HEK293 (cell line): ENCODE measurements around the gene PTPRO.

Source experiments
- GLI2 ChIP-seq: fragments of 450-650 bp; formaldehyde crosslinking; IDR thresholded peaks from 2 replicates; pipeline ENCODE4; 2017; ENCODE audit warnings: missing biosample characterization, missing genetic modification characterization, low read depth, borderline replicate concordance
- GLI4 ChIP-seq: fragments of 450-650 bp; formaldehyde crosslinking; IDR thresholded peaks from 2 replicates; pipeline ENCODE4 v1.5.1; 2016; ENCODE audit warnings: missing biosample characterization, missing genetic modification characterization
- GLIS1 ChIP-seq: fragments of 450-650 bp; formaldehyde crosslinking; IDR thresholded peaks from 2 replicates; pipeline ENCODE4 v1.5.1; 2016; ENCODE audit warnings: missing biosample characterization, missing genetic modification characterization
- INSM2 ChIP-seq: fragments of 450-650 bp; formaldehyde crosslinking; IDR thresholded peaks from 2 replicates; pipeline ENCODE4 v1.5.1; 2016; ENCODE audit warnings: missing biosample characterization, missing genetic modification characterization
- KLF9 ChIP-seq: fragments of 450-650 bp; formaldehyde crosslinking; IDR thresholded peaks from 2 replicates; pipeline ENCODE4 v1.5.1; 2016; ENCODE audit warnings: missing biosample characterization, missing genetic modification characterization, low read depth
- OVOL3 ChIP-seq: fragments of 450-650 bp; formaldehyde crosslinking; IDR thresholded peaks from 2 replicates; pipeline ENCODE4 v1.5.1; 2016; ENCODE audit warnings: missing biosample characterization, missing genetic modification characterization
- REPIN1 ChIP-seq: fragments of 450-650 bp; formaldehyde crosslinking; IDR thresholded peaks from 2 replicates; pipeline ENCODE4 v1.5.1; 2017; ENCODE audit warnings: missing biosample characterization, missing genetic modification characterization, low read depth
- TRIM28 ChIP-seq: IDR thresholded peaks from 2 replicates; pipeline ENCODE4 v1.6.1; 2011; ENCODE audit warnings: low read length, control low read depth, borderline replicate concordance
- ZBTB1 ChIP-seq: fragments of 450-650 bp; formaldehyde crosslinking; IDR thresholded peaks from 2 replicates; pipeline ENCODE4 v1.5.1; 2016; ENCODE audit warnings: missing biosample characterization, missing genetic modification characterization
- ZBTB20 ChIP-seq: fragments of 450-650 bp; formaldehyde crosslinking; IDR thresholded peaks from 2 replicates; pipeline ENCODE4 v1.5.1; 2016; ENCODE audit warnings: missing biosample characterization, missing genetic modification characterization
- ZBTB26 ChIP-seq: fragments of 450-650 bp; formaldehyde crosslinking; optimal IDR thresholded peaks from 2 replicates; pipeline ENCODE3; 2016; ENCODE audit warnings: missing biosample characterization, mild to moderate bottlenecking, missing genetic modification characterization
- ZBTB7A ChIP-seq: fragments of 450-650 bp; formaldehyde crosslinking; IDR thresholded peaks from 2 replicates; pipeline ENCODE4 v1.5.1; 2016; ENCODE audit warnings: low read depth, missing biosample characterization, missing genetic modification characterization
- ZFP41 ChIP-seq: fragments of 450-650 bp; formaldehyde crosslinking; IDR thresholded peaks from 2 replicates; pipeline ENCODE4 v1.5.1; 2016; ENCODE audit warnings: missing biosample characterization, missing genetic modification characterization, borderline replicate concordance
- ZNF140 ChIP-seq: fragments of 450-650 bp; formaldehyde crosslinking; IDR thresholded peaks from 2 replicates; pipeline ENCODE4 v1.5.1; 2016; ENCODE audit warnings: missing biosample characterization, missing genetic modification characterization
- ZNF18 ChIP-seq: fragments of 450-650 bp; formaldehyde crosslinking; IDR thresholded peaks from 2 replicates; pipeline ENCODE4 v1.5.1; 2016; ENCODE audit warnings: missing biosample characterization, missing genetic modification characterization
- ZNF221 ChIP-seq: fragments of 450-650 bp; formaldehyde crosslinking; IDR thresholded peaks from 2 replicates; pipeline ENCODE4 v1.5.1; 2017; ENCODE audit warnings: missing biosample characterization, missing genetic modification characterization, borderline replicate concordance
- ZNF248 ChIP-seq: fragments of 450-650 bp; formaldehyde crosslinking; IDR thresholded peaks from 2 replicates; pipeline ENCODE4 v1.5.1; 2017; ENCODE audit warnings: missing biosample characterization, missing genetic modification characterization
- ZNF26 ChIP-seq: fragments of 450-650 bp; formaldehyde crosslinking; IDR thresholded peaks from 2 replicates; pipeline ENCODE4 v1.5.1; 2016; ENCODE audit warnings: missing biosample characterization, missing genetic modification characterization
- ZNF324 ChIP-seq: fragments of 450-650 bp; formaldehyde crosslinking; IDR thresholded peaks from 2 replicates; pipeline ENCODE4 v1.5.1; 2016; ENCODE audit warnings: missing biosample characterization, missing genetic modification characterization
- ZNF335 ChIP-seq: fragments of 450-650 bp; formaldehyde crosslinking; conservative IDR thresholded peaks from 2 replicates; pipeline ENCODE4 v1.5.1; 2016; ENCODE audit warnings: missing biosample characterization, missing genetic modification characterization
- ZNF341 ChIP-seq: fragments of 450-650 bp; formaldehyde crosslinking; IDR thresholded peaks from 2 replicates; pipeline ENCODE4; 2016; ENCODE audit warnings: low read depth, missing biosample characterization, missing genetic modification characterization
- ZNF354C ChIP-seq: fragments of 450-650 bp; formaldehyde crosslinking; IDR thresholded peaks from 2 replicates; pipeline ENCODE4 v1.5.1; 2016; ENCODE audit warnings: missing biosample characterization, missing genetic modification characterization, low read depth, borderline replicate concordance
- ZNF398 ChIP-seq: fragments of 450-650 bp; formaldehyde crosslinking; IDR thresholded peaks from 2 replicates; pipeline ENCODE4 v1.5.1; 2017; ENCODE audit warnings: missing biosample characterization, missing genetic modification characterization
- ZNF488 ChIP-seq: fragments of 450-650 bp; formaldehyde crosslinking; IDR thresholded peaks from 2 replicates; pipeline ENCODE4 v1.5.1; 2016; ENCODE audit warnings: missing biosample characterization, missing genetic modification characterization
- ZNF549 ChIP-seq: fragments of 450-650 bp; IDR thresholded peaks from 2 replicates; pipeline ENCODE4 v1.5.1; 2018; ENCODE audit warnings: missing biosample characterization, missing genetic modification characterization, mild to moderate bottlenecking, inconsistent platforms, moderate library complexity
- ZNF585B ChIP-seq: fragments of 450-650 bp; formaldehyde crosslinking; IDR thresholded peaks from 2 replicates; pipeline ENCODE4 v1.5.1; 2016; ENCODE audit warnings: missing biosample characterization, missing genetic modification characterization
- ZNF600 ChIP-seq: fragments of 450-650 bp; formaldehyde crosslinking; IDR thresholded peaks from 2 replicates; pipeline ENCODE4 v1.5.1; 2016; ENCODE audit warnings: missing biosample characterization, missing genetic modification characterization
- ZNF610 ChIP-seq: fragments of 450-650 bp; formaldehyde crosslinking; IDR thresholded peaks from 2 replicates; pipeline ENCODE4 v1.5.1; 2016; ENCODE audit warnings: missing biosample characterization, missing genetic modification characterization, borderline replicate concordance
- ZNF639 ChIP-seq: fragments of 450-650 bp; formaldehyde crosslinking; IDR thresholded peaks from 2 replicates; pipeline ENCODE4 v1.5.1; 2016; ENCODE audit warnings: missing biosample characterization, missing genetic modification characterization
- ZNF660 ChIP-seq: fragments of 450-650 bp; IDR thresholded peaks from 2 replicates; pipeline ENCODE4 v1.5.1; 2018; ENCODE audit warnings: missing biosample characterization, mild to moderate bottlenecking, missing genetic modification characterization
- ZNF670 ChIP-seq: fragments of 450-650 bp; formaldehyde crosslinking; IDR thresholded peaks from 2 replicates; pipeline ENCODE4 v1.5.1; 2016; ENCODE audit warnings: missing biosample characterization, missing genetic modification characterization, low read depth
- ZNF837 ChIP-seq: fragments of 450-650 bp; formaldehyde crosslinking; IDR thresholded peaks from 2 replicates; pipeline ENCODE4 v1.5.1; 2016; ENCODE audit warnings: missing biosample characterization, missing genetic modification characterization

Gene PTPRO

GRCh38 chr12:15535352-15535781 lies 213.1 kb downstream of the PTPRO start (continued):
- TF ChIP-seq INSM2 (tag by site-specific recombination) (no peak), ZNF26 (tag by site-specific recombination) (no peak), ZNF354C (no peak), TRIM28 (no peak; the same call in 1 of the 2 replicates), GLI4 (no peak), ZNF324 (tag by site-specific recombination) (no peak), GLI2 (tag by site-specific recombination) (no peak), ZNF488 (tag by site-specific recombination) (no peak), ZNF660 (tag by site-specific recombination) (no peak), ZBTB1 (tag by site-specific recombination) (no peak), ZFP41 (tag by site-specific recombination) (no peak), ZNF610 (tag by site-specific recombination) (no peak), ZNF398 (tag by site-specific recombination) (0 out of 2 replicates have a peak, but pooled peaks have one; percentile 38), ZNF585B (tag by site-specific recombination) (no peak), OVOL3 (peak; percentile 28; the same call in 1 of the 2 replicates), ZNF18 (no peak), ZNF639 (tag by site-specific recombination) (no peak), ZNF335 (tag by site-specific recombination) (0 out of 2 replicates have a peak, but pooled peaks have one; percentile 14), ZNF549 (tag by site-specific recombination) (no peak), ZBTB26 (tag by site-specific recombination) (no peak), ZNF600 (no peak), KLF9 (tag by site-specific recombination) (no peak), ZNF341 (tag by site-specific recombination) (no peak), ZBTB20 (peak; percentile 47), ZNF221 (no peak), ZNF140 (tag by site-specific recombination) (no peak), GLIS1 (tag by site-specific recombination) (no peak), REPIN1 (no peak), ZNF837 (tag by site-specific recombination) (no peak), ZNF248 (tag by site-specific recombination) (no peak), ZBTB7A (no peak), ZNF670 (tag by site-specific recombination) (no peak)
